NCI-H2029 (cell line): ENCODE results near the gene ENC1.
"Not testable (repeated sequence)": the region's sequence is repeated elsewhere in the genome, so short reads cannot be mapped to it uniquely, and the experiment has no call there.

Source experiments
- DNase-seq: peaks from one replicate; lab custom pipeline; 2025; lab: John Stamatoyannopoulos, UW

ENC1 gene

GRCh38 chr5:74640450-74640953 lies at the start of gene ENC1:
Gene ENC1, minus strand, starts transcription at chr5:74640728. Its CDS starts 4,243 bp downstream, at chr5:74636485.
- DNase-seq, result peak; percentile 83

GRCh38 chr5:74686962-74687751 lies 46.6 kb upstream of the ENC1 start:
- DNase-seq, result no peak

- no peak for DNase-seq
Measured at GRCh38 chr5:74685979-74686631, 45.6 kb upstream of the ENC1 start.

GRCh38 chr5:74684900-74685851 lies 44.6 kb upstream of the ENC1 start, which contains the start of gene HEXB:
Gene HEXB, plus strand, starts transcription at chr5:74685233. Its CDS starts 28 bp downstream, at chr5:74685261.
- peak; percentile 82 for DNase-seq

GRCh38 chr5:74679966-74680365 lies 39.4 kb upstream of the ENC1 start:
- DNase-seq, result no peak

- DNase-seq, result not testable (repeated sequence)
Measured at GRCh38 chr5:74679300-74679699, 38.8 kb upstream of the ENC1 start.

- not testable (repeated sequence) for DNase-seq
Measured at GRCh38 chr5:74678123-74678522, 37.6 kb upstream of the ENC1 start.

GRCh38 chr5:74676466-74676865 lies 35.9 kb upstream of the ENC1 start:
- not testable (repeated sequence) for DNase-seq

GRCh38 chr5:74673011-74673790 lies 32.7 kb upstream of the ENC1 start:
- peak; percentile 3 for DNase-seq

GRCh38 chr5:74672215-74672877 lies 31.8 kb upstream of the ENC1 start:
- no peak for DNase-seq

GRCh38 chr5:74670396-74671038 lies 30.0 kb upstream of the ENC1 start:
- DNase-seq, result no peak

GRCh38 chr5:74669821-74670220 lies 29.3 kb upstream of the ENC1 start:
- DNase-seq, result no peak

GRCh38 chr5:74667396-74667795 lies 26.9 kb upstream of the ENC1 start:
- no peak for DNase-seq

- no peak for DNase-seq
Measured at GRCh38 chr5:74665816-74666215, 25.3 kb upstream of the ENC1 start.

- no peak for DNase-seq
Measured at GRCh38 chr5:74665273-74665672, 24.7 kb upstream of the ENC1 start.

- no peak for DNase-seq
Measured at GRCh38 chr5:74664551-74664950, 24.0 kb upstream of the ENC1 start.

GRCh38 chr5:74660873-74661272 lies 20.3 kb upstream of the ENC1 start:
- no peak for DNase-seq

GRCh38 chr5:74660140-74660539 lies 19.6 kb upstream of the ENC1 start:
- DNase-seq, result no peak

- no peak for DNase-seq
Measured at GRCh38 chr5:74659172-74659571, 18.6 kb upstream of the ENC1 start.

- DNase-seq, result no peak
Measured at GRCh38 chr5:74657165-74657564, 16.6 kb upstream of the ENC1 start.
